Measurements from ENCODE around the gene ZMIZ1. TPM values are rescaled to one million over a fixed set of nuclear protein-coding genes. Genes with fewer than 3 reads are reported as not detected.

ZMIZ1 gene
- polyA plus RNA-seq, 2 of the 4 experiments (the other 2 are of a cell fraction), result 8.1 to 30.3 TPM

DNA sequence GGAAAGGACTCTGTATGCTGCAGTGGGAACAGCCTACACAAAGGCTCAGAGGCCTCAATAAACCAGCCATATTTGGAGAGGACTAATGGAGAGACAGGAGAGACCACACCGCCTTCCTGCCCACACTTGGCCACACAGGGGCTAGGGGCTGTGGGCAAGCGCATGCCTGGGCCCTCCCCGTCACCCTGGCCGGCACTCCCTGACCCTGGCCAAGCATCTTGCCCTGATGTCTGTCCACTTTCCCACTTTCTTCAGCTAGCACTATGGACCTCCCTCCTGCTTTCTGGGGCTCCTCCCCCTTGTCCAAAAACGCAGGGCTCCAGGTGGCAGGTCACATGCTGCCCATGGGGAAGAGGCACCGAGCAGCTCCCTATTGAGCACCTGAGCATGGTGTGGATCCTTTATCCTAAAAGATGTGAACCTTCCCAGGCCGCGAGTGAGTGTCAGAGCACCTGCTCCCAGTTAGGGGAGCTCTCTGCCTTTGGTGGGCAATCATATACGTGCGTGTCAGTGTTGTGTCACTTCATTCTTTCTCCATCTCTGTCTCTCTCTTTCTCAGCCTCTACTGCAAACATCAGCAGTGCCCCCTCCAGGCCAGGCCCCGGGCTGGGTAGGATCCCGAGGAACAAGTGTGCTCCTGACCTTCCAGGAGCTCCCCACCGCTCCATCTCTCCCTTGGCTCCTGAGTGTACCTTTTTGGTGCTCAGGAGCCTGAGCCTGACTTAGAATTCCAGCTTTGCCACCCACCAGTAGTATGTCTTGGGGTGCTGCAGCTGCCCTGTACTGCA lies 74.0 kb downstream of the ZMIZ1 start:
- Histone ChIP-seq H3K27ac (peak overlapping the region in 1 of 2 experiments; percentile 98; a peak in 3 of 6 replicates), H3K4me2 (no peak overlapping the region), H3K4me1 (peaks cover 63% of the 10 kb centered on the region), H3K9me3 (no peaks in the 10 kb centered on the region), H3K4me3 (no peak overlapping the region)
- ATAC-seq, result peak in 1 of 2 experiments; percentile 43; a peak in 3 of 6 replicates
- FAIRE-seq, result no peak
- CTCF ChIA-PET, result interaction anchor here (0.8 to 6.2 kb wide), 14 partner anchors 8 to 1095 kb away, joined by 3 to 54 read pairs (median 3); no protein-coding TSS in a partner anchor
- WGBS (ENCODE audit: missing lambda C conversion rate), result 75% methylated on average over 13 of the region's 13 CpGs
- peak; percentile 42 to 60 for TF ChIP-seq RAD21 (conservative IDR thresholded peaks at IDR 0.05 in 1 of 2, IDR thresholded peaks at IDR 0.05 in 1 of 2)
- TF ChIP-seq HOXB13 (CRISPR knock-in tag; IDR thresholded peaks at IDR 0.05; ENCODE audit: low read depth), result no peak
- TF ChIP-seq MYC (IDR thresholded peaks at IDR 0.05; ENCODE audit: borderline replicate concordance, low read length), result no peak
- TF ChIP-seq NPAS2 (CRISPR knock-in tag; IDR thresholded peaks at IDR 0.05; ENCODE audit: borderline replicate concordance), result no peak
- TF ChIP-seq, protein P1, sequence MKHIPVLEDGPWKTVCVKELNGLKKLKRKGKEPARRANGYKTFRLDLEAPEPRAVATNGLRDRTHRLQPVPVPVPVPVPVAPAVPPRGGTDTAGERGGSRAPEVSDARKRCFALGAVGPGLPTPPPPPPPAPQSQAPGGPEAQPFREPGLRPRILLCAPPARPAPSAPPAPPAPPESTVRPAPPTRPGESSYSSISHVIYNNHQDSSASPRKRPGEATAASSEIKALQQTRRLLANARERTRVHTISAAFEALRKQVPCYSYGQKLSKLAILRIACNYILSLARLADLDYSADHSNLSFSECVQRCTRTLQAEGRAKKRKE (CRISPR knock-in tag; IDR thresholded peaks at IDR 0.05; ENCODE audit: low read depth), result no peak
- TF ChIP-seq JUNB (IDR thresholded peaks at IDR 0.05), result no peak
- no peak for TF ChIP-seq TFCP2L1 (CRISPR knock-in tag; IDR thresholded peaks at IDR 0.05)
- TF ChIP-seq, protein P2, sequence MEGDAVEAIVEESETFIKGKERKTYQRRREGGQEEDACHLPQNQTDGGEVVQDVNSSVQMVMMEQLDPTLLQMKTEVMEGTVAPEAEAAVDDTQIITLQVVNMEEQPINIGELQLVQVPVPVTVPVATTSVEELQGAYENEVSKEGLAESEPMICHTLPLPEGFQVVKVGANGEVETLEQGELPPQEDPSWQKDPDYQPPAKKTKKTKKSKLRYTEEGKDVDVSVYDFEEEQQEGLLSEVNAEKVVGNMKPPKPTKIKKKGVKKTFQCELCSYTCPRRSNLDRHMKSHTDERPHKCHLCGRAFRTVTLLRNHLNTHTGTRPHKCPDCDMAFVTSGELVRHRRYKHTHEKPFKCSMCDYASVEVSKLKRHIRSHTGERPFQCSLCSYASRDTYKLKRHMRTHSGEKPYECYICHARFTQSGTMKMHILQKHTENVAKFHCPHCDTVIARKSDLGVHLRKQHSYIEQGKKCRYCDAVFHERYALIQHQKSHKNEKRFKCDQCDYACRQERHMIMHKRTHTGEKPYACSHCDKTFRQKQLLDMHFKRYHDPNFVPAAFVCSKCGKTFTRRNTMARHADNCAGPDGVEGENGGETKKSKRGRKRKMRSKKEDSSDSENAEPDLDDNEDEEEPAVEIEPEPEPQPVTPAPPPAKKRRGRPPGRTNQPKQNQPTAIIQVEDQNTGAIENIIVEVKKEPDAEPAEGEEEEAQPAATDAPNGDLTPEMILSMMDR (IDR thresholded peaks at IDR 0.05), result peak; percentile 19; the same call in 1 of the 3 replicates
- no peak for TF ChIP-seq MAZ (IDR thresholded peaks at IDR 0.05; ENCODE audit: borderline replicate concordance, low read depth, low read length)
- 0 out of 3 replicates have a peak, but pooled peaks have one; percentile 28 for TF ChIP-seq SMC3 (IDR thresholded peaks at IDR 0.05)
- no peak for TF ChIP-seq BHLHE40 (IDR thresholded peaks at IDR 0.05; ENCODE audit: low read depth, low read length)
- POLR2A ChIA-PET, result no interaction called here
- no peak for DNase-seq (ENCODE audit: low read depth in 1 of 2, low spot score in 1 of 2)

DNA sequence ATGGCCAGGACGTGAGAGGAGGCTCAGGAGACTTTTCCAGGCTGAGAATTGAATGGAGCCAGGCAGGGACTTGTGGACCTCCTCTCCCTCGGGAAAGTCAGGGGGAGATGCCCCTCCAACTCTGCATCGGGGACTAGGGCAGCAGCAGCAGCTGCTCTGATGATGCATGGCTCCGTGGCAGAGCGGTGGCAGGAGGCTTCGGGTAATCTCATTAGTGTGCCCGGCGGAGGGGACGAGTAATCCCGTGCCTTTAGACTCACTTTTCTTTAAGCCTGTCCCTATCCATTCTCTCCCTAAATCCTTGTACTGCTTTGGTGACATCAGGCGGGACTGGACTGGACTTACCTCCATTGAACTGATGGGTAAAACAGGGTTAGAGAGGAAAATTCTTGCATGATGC lies 75.1 kb downstream of the ZMIZ1 start:
- H3K9me3 ChIP-seq, result no peaks in the 10 kb centered on the region
- no peak overlapping the region; the same call in 2 of the 3 replicates for H3K4me2 ChIP-seq
- no peak for DNase-seq (ENCODE audit: low read depth in 1 of 2, low spot score in 1 of 2)
- no peak for FAIRE-seq
- peak overlapping the region in 1 of 2 experiments; percentile 98; a peak in 3 of 6 replicates for H3K27ac ChIP-seq
- H3K4me3 ChIP-seq, result no peak overlapping the region
- ATAC-seq, result no peak
- TF ChIP-seq TFCP2L1 (CRISPR knock-in tag; IDR thresholded peaks at IDR 0.05) (no peak), RNF2 (IDR thresholded peaks at IDR 0.05; ENCODE audit: borderline replicate concordance, low read depth) (no peak), ZNF302 (CRISPR knock-in tag; IDR thresholded peaks at IDR 0.05) (no peak), HOXA7 (CRISPR knock-in tag; IDR thresholded peaks at IDR 0.05) (no peak), FOSL2 (IDR thresholded peaks at IDR 0.05) (no peak), FOSL2 (CRISPR knock-in tag; IDR thresholded peaks at IDR 0.05) (no peak), MAFK (IDR thresholded peaks at IDR 0.05; ENCODE audit: partially characterized antibody) (no peak), HOXB5 (CRISPR knock-in tag; IDR thresholded peaks at IDR 0.05) (no peak), BHLHE40 (IDR thresholded peaks at IDR 0.05; ENCODE audit: low read depth, low read length) (no peak), JUN (IDR thresholded peaks at IDR 0.05) (no peak), HOXB13 (CRISPR knock-in tag; IDR thresholded peaks at IDR 0.05; ENCODE audit: low read depth) (no peak), RFX5 (IDR thresholded peaks at IDR 0.05) (no peak), SREBF2 (IDR thresholded peaks at IDR 0.05) (no peak)
- TF ChIP-seq, protein P3, sequence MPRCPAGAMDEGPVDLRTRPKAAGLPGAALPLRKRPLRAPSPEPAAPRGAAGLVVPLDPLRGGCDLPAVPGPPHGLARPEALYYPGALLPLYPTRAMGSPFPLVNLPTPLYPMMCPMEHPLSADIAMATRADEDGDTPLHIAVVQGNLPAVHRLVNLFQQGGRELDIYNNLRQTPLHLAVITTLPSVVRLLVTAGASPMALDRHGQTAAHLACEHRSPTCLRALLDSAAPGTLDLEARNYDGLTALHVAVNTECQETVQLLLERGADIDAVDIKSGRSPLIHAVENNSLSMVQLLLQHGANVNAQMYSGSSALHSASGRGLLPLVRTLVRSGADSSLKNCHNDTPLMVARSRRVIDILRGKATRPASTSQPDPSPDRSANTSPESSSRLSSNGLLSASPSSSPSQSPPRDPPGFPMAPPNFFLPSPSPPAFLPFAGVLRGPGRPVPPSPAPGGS (IDR thresholded peaks at IDR 0.05), result no peak
- TF ChIP-seq, protein P1 (CRISPR knock-in tag; IDR thresholded peaks at IDR 0.05; ENCODE audit: low read depth), result no peak
- 82% methylated on average over 11 of the region's 11 CpGs for WGBS (ENCODE audit: missing lambda C conversion rate)
- H3K4me1 ChIP-seq, result peaks cover 68% of the 10 kb centered on the region
- CTCF ChIA-PET, result interaction anchor here (0.9 to 6.2 kb wide), 4 partner anchors 15 to 52 kb away, joined by 4 to 54 read pairs (median 20); no protein-coding TSS in a partner anchor
- POLR2A ChIA-PET, result no interaction called here
